Measurements from ENCODE around the gene ALDH16A1.

DNA sequence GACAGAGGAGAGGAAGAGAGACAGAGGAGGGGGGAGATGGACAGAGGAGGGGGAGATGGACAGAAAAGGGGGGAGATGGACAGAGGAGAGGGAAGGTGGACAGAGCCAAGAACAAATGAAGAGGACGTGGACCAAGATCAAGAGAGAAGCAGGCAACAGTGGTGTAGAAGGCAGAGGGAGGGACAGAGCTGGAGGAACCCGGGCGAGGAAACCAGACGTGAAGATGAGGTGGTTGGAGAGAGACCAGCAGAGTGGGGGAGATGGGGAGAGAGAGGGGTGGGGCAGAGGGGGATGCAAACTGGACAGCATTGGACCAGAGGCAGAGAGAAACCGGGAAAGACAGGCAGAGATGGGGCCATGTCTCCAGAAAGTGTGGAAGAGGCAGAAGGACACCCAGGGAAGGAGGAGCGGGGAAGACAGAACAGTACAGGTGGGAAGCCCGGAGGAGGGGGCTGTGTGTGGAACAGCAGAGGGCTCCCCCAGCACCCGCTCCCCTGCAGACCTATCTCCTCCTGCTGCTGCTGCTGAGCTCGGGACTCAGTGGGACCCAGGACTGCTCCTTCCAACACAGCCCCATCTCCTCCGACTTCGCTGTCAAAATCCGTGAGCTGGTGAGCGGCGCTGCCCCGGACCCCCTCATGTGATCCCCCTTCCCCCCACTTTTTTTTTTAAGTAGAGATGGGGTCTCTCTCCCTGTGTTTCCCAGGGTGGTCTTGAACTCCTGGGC lies 22.3 kb downstream of the ALDH16A1 start:
- no peak for TF ChIP-seq POLR2A (IDR thresholded peaks at IDR 0.05)
- TF ChIP-seq, protein P1, sequence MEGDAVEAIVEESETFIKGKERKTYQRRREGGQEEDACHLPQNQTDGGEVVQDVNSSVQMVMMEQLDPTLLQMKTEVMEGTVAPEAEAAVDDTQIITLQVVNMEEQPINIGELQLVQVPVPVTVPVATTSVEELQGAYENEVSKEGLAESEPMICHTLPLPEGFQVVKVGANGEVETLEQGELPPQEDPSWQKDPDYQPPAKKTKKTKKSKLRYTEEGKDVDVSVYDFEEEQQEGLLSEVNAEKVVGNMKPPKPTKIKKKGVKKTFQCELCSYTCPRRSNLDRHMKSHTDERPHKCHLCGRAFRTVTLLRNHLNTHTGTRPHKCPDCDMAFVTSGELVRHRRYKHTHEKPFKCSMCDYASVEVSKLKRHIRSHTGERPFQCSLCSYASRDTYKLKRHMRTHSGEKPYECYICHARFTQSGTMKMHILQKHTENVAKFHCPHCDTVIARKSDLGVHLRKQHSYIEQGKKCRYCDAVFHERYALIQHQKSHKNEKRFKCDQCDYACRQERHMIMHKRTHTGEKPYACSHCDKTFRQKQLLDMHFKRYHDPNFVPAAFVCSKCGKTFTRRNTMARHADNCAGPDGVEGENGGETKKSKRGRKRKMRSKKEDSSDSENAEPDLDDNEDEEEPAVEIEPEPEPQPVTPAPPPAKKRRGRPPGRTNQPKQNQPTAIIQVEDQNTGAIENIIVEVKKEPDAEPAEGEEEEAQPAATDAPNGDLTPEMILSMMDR (IDR thresholded peaks at IDR 0.05), result no peak
